Lung (tissue), 12 donors: Measurements from ENCODE around the gene PRXL2B. TPM values are rescaled to one million over a fixed set of nuclear protein-coding genes. Genes with fewer than 3 reads are reported as not detected.

ENCODE experiments used
- ATAC-seq: fragments of 200-7000 bp; cut with Tn5 transposase; one replicate; pipeline ENCODE4 v1.9.1; 2020; ENCODE audit warnings: moderate number of reproducible peaks; ENCODE audit not compliant: insufficient read depth, low FRiP score
- DNase-seq, 3 donors: peaks; one replicate each; pipeline ENCODE4 v3.0.0-alpha.2; 2013 to 2017
- H3K27ac ChIP-seq, 2 donors: one replicate each; pipeline ENCODE4 v1.5.1; 2013; ENCODE audit warnings: mild to moderate bottlenecking in 2 of 2, moderate library complexity in 2 of 2, control low read depth in 1 of 2, inconsistent platforms in 1 of 2, low read depth in 1 of 2, low read length in 1 of 2
- H3K27me3 ChIP-seq, 3 donors: one replicate each; pipeline ENCODE4 v1.5.1; 2013; ENCODE audit warnings: low read length in 2 of 3; ENCODE audit not compliant: control insufficient read depth in 3 of 3, insufficient read depth in 3 of 3
- H3K36me3 ChIP-seq, 4 donors: one replicate each; pipeline ENCODE4 v1.5.1; 2013; ENCODE audit warnings: low read length in 4 of 4, mild to moderate bottlenecking in 1 of 4, moderate library complexity in 1 of 4; ENCODE audit not compliant: control insufficient read depth in 4 of 4, insufficient read depth in 4 of 4
- H3K4me1 ChIP-seq, 5 donors: one replicate each; pipeline ENCODE4 v1.5.1; 2013; ENCODE audit warnings: low read length in 5 of 5, mild to moderate bottlenecking in 2 of 5, moderate library complexity in 1 of 5; ENCODE audit not compliant: control insufficient read depth in 5 of 5, insufficient read depth in 5 of 5
- H3K4me3 ChIP-seq: one replicate; pipeline ENCODE4 v1.5.1; 2013; ENCODE audit warnings: mild to moderate bottlenecking, control low read depth, moderate library complexity
- H3K9ac ChIP-seq, 2 donors: one replicate each; pipeline ENCODE4 v1.5.1; 2013; ENCODE audit warnings: low read length in 2 of 2, control low read depth in 1 of 2; ENCODE audit not compliant: insufficient read depth in 1 of 2
- H3K9me3 ChIP-seq, 4 donors: one replicate each; pipeline ENCODE4 v1.5.1; 2013; ENCODE audit warnings: low read length in 3 of 4, mild to moderate bottlenecking in 1 of 4, moderate library complexity in 1 of 4; ENCODE audit not compliant: control insufficient read depth in 4 of 4, insufficient read depth in 3 of 4
- WGBS, 2 donors: extraction: QIAGEN DNeasy Blood & Tissue Kit; methylation state at CpG; one replicate each; pipeline ENCODE4 v1.1.7; 2013; 5-methylcytosine and 5-hydroxymethylcytosine counted together
- polyA plus RNA-seq, 2 donors: library from polyadenylated mRNA; stranded (reverse); fragments of 200-250 nt; gene quantifications; one replicate each; pipeline ENCODE4 v1.2.1, GENCODE V29; 2013
- total RNA-seq, 2 donors: library from RNA; depleted of rRNA in 1 of 2; stranded (reverse); fragments of >200 nt in 1 of 2; gene quantifications; one replicate each; pipeline ENCODE4 v1.2.1, GENCODE V29; 2014 to 2021
- TF ChIP-seq, protein P1 (sequence below): IDR thresholded peaks from 2 replicates; pipeline ENCODE4 v1.5.1; 2012; ENCODE audit warnings: mild to moderate bottlenecking; ENCODE audit errors: control extremely low read depth, extremely low read depth
- donor health status: control.
- donor health status: control.
- donor health status: Bipolar disorder and iron deficiency.
- donor health status: healthy.
- donor health status: DM: yes; HTN: yes; CAD: no.

The PRXL2B gene
- total and polyA plus RNA-seq, 4 donors = 17.8 to 39.8 (median 27.0) TPM

DNA sequence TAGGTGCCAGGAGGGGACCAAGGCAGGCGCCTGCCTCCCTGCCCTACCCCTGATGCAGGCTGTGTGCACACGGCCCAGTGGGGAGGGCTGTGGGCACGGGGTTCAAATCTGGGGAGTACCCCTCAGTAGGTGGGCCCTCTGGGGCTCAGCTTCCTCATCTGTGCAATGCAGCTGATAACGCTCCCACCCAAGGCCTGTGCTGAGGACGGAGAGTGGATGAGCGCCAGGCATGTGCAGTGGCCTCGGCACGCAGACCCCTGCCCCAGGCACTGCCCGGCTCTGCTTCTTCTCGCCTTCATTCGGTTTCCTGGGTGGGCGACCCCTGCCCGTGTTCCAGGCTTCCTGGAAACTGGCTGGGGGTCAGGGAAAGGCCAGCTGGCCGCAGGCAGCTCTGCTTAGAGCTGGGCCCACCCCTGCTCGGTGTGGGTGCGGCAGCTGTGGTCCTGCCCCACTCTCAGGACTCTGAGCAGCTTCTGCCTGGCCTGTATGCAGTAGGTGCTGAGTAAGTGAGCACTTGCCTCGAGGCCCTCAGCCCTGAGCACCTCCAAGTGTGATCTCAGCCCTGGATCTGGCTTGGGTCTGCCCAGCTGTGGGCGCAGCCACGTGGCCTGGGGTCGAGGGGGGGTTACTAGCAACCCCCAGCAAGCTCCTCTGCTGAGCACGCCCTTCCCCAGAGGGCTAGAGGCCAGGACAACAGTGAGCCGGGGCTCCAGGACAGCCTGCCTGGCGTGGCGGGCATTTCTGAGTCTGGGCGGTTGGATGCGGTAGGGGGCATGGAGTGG is 42.3 kb upstream of the PRXL2B start:
- H3K9me3 ChIP-seq = no peaks in the 10 kb centered on the region
- H3K27me3 ChIP-seq = no peaks in the 10 kb centered on the region
- H3K4me3 ChIP-seq = no peak overlapping the region
- H3K36me3 ChIP-seq = no peaks in the 10 kb centered on the region
- DNase-seq (no peak), ATAC-seq (no peak)
- WGBS, 2 donors = 57 to 69% methylated on average over 26 of the region's 26 CpGs
- H3K4me1 ChIP-seq = peaks cover 2 to 53% (median 16%) of the 10 kb centered on the region in 5 donors
- H3K9ac ChIP-seq = no peak overlapping the region
- no peak overlapping the region for H3K27ac ChIP-seq
- TF ChIP-seq, protein P1, sequence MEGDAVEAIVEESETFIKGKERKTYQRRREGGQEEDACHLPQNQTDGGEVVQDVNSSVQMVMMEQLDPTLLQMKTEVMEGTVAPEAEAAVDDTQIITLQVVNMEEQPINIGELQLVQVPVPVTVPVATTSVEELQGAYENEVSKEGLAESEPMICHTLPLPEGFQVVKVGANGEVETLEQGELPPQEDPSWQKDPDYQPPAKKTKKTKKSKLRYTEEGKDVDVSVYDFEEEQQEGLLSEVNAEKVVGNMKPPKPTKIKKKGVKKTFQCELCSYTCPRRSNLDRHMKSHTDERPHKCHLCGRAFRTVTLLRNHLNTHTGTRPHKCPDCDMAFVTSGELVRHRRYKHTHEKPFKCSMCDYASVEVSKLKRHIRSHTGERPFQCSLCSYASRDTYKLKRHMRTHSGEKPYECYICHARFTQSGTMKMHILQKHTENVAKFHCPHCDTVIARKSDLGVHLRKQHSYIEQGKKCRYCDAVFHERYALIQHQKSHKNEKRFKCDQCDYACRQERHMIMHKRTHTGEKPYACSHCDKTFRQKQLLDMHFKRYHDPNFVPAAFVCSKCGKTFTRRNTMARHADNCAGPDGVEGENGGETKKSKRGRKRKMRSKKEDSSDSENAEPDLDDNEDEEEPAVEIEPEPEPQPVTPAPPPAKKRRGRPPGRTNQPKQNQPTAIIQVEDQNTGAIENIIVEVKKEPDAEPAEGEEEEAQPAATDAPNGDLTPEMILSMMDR = no peak

DNA sequence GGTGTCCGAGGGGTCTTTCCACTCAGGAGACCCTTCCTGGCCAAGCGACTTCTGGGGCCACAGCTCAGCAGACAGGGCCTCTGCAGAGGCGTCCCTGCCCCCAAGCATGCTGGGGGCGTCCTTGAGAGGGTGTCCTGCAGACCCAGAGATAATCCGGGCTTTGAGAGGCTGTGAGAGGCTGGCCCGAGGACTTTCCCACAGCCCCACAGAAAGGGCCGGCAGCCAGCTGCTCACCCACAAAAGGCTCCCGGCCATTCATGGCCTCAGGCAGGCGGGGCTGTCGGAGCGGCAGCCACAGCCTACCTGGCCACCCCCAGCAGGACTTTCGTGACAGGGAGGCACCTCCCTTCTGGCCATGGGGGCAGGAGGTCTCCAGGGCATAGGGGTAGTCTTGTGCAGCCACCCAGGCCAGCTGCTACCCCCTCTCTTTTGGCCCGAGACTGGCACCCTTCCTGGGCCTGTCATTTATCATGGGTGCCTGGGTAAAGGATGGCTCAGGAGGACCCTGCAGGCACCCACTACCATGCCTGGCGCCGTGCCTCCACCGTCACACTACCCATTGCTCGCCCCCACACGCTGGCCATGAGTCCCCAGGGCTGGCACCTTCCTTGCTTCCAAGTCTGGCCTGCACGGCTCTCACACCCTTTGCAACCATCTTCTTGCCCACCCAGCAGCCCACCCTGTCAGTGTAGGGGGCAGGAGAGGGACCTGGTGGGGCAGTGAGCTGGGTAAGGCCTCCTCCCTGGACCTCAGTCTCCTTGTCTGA is 41.5 kb upstream of the PRXL2B start:
- WGBS, 2 donors = 55 to 79% methylated on average over 19 of the region's 19 CpGs

DNA sequence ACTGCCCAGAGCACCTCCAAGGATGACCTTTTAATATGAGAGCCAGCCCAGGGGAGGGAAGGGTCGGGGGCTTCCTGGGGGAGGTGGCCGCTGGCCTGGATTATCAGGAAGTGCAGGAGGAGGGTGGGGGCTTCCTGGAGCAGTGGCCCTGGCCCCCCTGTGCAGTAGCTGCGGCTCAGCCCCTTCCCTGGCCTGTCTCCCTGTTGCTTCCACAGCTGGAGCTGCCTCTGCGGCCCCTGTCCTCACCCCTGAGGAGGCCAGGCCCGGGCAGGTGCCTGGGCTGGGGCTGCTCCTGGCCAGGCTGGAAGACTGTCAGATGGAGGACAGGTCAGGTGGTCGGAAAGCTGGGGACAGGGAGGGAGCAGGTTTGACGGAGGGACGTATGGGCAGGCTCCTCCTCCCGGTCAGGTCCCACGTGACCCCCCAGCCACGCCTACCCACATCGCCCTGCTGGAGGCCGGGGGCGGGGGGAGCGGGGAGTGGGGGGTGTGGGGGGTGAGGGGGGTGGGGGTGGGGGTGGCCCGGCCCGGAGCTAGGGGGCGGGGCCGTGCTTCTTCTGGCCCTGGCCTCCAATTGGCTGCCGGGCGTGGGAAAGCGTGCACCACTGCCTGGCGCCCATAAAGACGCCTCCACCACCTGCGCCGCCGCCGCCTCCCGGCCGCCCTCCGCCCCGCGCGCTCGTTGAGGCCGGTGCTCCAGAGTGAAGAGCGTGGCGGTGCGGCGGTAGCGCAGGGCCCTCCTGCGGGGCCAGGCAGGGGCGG is 40.6 kb upstream of the PRXL2B start:
- 1 to 4% methylated on average over 20 to 39 of the region's 43 CpGs for WGBS, 2 donors
- Histone ChIP-seq H3K9me3 (no peaks in the 10 kb centered on the region), H3K9ac (no peak overlapping the region), H3K4me3 (peak overlapping the region; percentile 61), H3K4me1 (peaks cover 2 to 50% (median 16%) of the 10 kb centered on the region in 5 donors), H3K27me3 (no peaks in the 10 kb centered on the region), H3K36me3 (no peaks in the 10 kb centered on the region), H3K27ac (peak overlapping the region; percentile 83 to 96)
- TF ChIP-seq, protein P1 = no peak
- DNase-seq (peak; percentile 68 to 86 (median 85)), ATAC-seq (peak; percentile 67)

More for the DNA sequence above, 41.5 kb upstream of the PRXL2B start:
- Histone ChIP-seq H3K4me1 (peaks cover 2 to 53% (median 16%) of the 10 kb centered on the region in 5 donors), H3K4me3 (no peak overlapping the region), H3K9ac (no peak overlapping the region), H3K36me3 (no peaks in the 10 kb centered on the region), H3K27me3 (no peaks in the 10 kb centered on the region), H3K27ac (peak overlapping the region in 1 of 2 donors; percentile 1), H3K9me3 (no peaks in the 10 kb centered on the region)
- DNase-seq (no peak), ATAC-seq (no peak)
- TF ChIP-seq, protein P1 = no peak
